Fibroblast of skin of left quadriceps (primary cell): Measurements from ENCODE around the gene CDK19.
"Not testable (repeated sequence)": the region's sequence is repeated elsewhere in the genome, so short reads cannot be mapped to it uniquely, and the experiment has no call there.

ENCODE experiments used
- DNase-seq, 2 experiments: peaks; one replicate each; pipeline ENCODE4 v3.0.0-alpha.2; 2013; ENCODE audit warnings: low read depth in 2 of 2

The CDK19 gene

GRCh38 chr6:110622912-110623578 lies 192.2 kb downstream of the CDK19 start:
- no peak for DNase-seq

GRCh38 chr6:110621061-110621460 lies 194.2 kb downstream of the CDK19 start:
- DNase-seq = no peak

DNA sequence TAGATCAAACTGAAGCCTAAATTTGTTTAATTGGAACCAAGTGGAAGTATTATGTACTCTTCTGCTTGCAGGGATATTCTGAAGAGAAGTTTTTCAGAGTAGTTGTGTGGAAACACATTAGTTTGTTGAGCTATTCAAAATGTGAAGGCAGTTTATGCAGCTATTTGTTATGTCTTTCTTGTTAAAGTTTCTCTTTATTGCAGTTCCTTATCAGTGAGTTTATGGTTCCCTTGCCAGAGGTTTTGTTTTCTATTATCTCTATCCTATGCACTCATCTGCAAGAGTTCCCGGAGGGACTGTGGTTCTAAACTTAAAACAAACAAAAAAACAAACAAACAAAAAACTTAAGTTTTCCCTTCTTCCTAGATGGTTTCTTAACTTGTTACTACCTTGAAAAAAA lies 195.2 kb downstream of the CDK19 start:
- no peak for DNase-seq

DNA sequence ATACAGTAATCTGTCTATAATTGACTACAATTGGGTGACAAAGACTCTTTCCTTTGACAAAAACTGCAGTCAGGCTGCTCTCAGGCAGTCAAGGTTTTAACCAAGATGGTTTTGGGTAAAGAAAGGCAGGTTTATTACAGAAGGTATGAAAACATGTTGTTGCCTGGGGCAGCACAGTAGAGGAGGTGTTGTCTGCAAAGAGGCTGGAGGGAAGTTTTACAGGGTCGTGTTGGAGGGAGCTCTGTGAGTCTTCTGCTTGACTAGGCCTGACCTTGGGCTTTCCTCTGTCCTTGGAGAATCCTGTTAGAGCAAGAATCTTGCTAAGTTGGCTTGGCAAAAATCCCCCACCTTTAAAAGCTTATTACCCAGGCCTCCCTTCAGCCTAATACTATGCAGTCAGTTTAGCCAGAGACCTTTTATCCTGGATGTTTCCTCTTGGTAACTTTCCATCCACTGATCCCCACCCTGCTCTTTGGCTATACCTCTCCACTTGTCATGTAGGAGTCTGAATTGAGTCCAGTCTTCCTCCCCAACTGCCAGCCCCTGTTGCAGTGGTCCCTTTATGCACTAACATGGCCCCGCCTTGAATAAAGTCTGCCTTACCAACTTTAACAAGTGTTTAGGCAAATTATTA lies 195.9 kb downstream of the CDK19 start:
- DNase-seq = no peak

DNA sequence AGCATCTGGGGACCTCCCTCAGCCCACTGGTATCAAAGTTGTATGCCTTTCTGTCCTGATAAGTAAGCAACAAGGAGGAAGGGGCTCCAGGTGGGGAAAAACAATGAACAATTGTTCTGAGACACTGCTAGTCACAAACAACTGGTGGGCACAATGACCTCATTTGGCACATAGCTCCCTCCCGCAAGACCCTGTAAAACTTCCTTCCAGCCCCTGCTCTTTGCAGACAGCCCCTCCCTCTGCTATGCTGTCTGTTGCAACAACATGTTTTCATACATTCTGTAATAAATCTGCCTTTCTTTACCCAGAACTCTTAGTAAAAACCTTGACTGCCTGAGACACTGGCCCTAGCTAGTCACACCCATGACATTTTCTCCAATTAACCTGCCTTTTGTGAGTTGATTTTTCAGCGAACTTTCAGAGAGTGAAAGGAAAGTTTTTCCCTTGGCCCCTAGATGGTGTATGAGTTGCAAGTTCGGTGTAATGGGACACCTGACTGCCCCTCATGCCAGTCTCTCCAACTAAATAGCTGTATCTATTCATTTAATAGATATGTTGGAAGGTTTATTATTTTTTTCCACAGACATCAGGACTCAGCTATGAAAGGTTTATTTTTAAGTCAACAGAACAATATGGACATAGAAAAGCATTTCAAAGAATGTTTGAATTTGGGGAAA lies 196.5 kb downstream of the CDK19 start:
- no peak for DNase-seq

DNA sequence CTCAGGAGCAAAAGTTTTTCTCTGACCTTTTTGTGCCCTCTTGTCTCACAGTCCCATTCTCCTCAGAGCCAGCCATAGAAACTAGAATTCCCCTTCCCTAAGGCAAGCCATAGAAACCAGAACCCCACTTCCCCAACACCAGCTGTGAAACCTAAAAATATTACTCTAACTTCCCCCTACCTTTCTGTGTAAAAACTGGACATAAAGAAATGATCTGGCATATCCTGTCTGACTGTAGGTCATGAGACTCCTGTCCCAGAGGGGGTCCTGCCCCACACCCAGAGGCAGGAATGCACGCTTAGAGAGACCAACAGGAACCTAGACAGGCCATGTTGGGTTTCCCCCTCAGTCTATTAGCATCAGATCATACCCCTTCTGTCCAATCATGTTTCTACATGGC lies 198.2 kb downstream of the CDK19 start:
- no peak for DNase-seq

- DNase-seq = no peak
Measured at GRCh38 chr6:110615722-110616121, 199.5 kb downstream of the CDK19 start.

DNA sequence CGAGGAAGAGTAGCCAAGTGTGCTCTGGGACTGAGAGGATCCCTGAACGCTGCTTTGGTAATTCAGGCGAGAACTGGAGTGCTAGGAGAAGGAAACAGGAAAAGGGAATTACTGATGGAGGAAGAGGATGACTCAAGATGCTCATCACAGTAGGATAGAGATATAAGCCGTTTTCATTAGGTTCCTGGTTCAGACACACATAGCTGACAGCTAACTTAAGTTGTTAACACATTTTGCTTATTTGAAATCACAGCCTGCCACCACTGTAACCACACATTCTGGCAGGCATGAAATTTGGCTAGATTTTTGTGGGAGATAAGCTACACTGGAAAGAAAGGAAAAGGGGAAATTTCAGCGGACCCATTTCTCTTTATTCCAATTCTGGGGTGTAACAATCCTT lies 200.7 kb downstream of the CDK19 start:
- no peak for DNase-seq

DNA sequence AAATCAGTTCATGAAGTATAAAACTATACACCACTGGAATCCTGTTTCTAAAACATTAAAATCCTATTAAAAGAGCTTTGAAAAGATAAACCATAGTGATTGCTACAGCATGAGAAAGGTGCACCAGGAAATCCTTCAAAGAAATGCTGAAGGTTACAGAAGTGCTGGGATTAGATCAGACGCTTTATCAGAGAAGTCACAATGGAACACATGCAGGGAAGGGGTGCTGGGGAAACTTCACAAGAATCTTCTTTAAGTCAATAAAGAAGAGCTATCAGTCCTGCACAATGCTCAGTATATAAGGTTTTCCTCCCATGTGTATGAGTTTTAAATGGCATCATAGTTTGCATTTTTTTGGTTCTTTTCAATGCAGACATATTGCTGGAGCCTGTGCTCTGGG lies 201.2 kb downstream of the CDK19 start:
- no peak for DNase-seq

- DNase-seq = no peak
Measured at GRCh38 chr6:110613356-110613755, 201.9 kb downstream of the CDK19 start.

DNA sequence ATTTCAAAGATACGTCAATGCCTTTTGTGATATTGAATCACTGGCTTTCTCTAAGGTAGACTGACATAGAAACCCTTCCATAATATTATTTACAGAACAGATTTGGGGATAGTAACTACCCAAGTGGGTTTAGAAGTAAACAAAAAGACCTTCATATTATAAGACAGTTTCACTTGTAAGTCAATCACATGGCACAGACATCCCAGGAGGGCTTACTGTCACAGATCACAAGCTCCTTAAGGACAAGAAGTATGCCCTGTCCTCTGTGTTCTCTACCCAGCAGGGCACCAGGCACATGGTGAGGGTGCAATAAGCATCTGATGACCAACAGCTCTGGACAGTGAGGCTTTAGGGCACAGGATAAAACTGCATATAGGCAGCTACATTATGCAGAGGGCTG lies 203.0 kb downstream of the CDK19 start:
- DNase-seq = no peak

DNA sequence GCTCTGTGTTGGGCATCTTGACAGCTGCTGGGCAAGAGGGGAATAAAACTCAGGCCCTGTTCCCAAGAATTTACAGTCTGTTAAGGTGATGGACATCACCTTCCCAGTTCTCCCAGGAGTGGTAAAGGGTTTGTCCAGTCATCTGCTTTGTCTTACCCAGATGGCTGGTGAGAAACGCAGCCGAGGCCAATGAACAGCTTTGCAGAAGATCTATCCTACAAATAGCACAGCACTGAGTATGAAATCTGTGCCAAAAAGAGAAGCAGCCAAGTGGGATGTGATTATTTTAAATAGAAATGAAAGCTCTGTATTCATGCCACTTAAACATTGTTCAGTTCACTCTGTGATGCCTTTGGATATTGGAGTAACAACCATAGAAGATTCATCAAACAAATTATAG lies 206.2 kb downstream of the CDK19 start:
- no peak for DNase-seq

DNA sequence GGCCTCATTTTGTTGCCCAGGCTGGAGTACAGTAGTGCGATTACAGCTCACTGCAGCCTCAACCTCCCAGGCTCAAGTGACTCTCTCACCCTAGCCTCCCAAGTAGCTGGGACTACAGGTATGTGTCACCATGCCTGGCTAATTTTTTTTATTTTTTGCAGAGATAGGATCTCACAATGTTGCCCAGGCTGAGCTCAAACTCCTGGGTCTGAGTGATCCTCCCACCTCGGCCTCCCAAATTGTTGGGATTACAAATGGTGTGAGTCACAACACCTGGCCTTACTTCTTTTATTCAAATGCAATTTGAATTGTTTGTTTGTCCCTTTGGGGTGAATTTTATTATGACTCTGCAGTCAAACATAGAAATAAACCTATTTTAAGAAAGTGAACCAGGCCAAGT lies 207.1 kb downstream of the CDK19 start:
- DNase-seq = no peak

GRCh38 chr6:110606151-110606550 lies 209.1 kb downstream of the CDK19 start:
- DNase-seq = no peak

DNA sequence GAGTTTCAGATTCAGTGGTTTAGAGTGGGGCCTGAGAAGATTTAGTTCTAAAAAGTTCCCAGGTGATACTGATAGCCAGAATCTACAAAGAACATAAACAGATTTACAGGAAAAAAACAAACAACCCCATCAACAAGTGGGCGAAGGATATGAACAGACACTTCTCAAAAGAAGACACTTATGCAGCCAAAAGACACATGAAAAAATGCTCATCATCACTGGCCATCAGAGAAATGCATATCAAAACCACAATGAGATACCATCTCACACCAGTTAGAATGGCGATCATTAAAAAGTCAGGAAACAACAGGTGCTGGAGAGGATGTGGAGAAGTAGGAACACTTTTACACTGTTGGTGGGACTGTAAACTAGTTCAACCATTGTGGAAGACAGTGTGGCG lies 214.6 kb downstream of the CDK19 start:
- DNase-seq = not testable (repeated sequence)

GRCh38 chr6:110597761-110598160 lies 217.5 kb downstream of the CDK19 start:
- no peak for DNase-seq

DNA sequence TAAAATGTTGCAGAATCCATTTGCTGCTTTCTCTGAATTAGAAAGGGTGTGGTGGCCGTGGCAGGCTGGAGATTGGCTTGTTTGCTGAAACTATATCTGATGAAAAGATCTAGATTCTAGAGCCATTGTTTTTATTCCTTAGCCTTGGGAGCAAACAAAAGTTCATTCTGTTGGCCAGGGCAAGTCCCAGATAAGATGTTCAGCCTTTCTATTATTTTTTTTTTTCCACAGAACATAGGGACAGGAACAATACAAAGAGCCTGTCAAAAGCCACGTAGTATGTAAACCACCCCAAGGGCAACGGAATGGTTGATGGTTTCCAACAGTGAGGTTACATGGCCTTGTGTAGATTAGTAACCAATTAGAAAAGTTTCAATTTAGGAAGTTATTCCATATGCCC lies 218.9 kb downstream of the CDK19 start:
- no peak for DNase-seq

DNA sequence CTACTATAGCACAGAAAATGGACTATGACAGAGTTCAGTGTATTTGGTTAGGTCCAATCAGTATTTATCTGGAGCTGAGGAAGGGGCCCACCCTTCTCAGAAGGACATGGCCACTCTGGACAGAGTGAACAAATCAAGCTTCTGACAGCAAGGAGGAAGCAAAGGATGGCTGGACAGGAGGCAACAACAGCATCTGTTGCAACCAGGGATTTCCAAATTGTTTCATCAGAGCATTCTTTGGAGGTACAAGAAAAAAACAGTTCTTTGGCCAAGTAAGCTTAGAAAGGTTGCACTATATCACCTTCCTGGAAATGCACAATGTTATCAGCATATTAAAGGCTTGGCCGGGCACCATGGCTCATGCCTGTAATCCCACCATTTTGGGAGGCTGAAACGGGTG lies 220.2 kb downstream of the CDK19 start:
- no peak for DNase-seq

GRCh38 chr6:110593637-110594036 lies 221.6 kb downstream of the CDK19 start:
- no peak for DNase-seq

DNA sequence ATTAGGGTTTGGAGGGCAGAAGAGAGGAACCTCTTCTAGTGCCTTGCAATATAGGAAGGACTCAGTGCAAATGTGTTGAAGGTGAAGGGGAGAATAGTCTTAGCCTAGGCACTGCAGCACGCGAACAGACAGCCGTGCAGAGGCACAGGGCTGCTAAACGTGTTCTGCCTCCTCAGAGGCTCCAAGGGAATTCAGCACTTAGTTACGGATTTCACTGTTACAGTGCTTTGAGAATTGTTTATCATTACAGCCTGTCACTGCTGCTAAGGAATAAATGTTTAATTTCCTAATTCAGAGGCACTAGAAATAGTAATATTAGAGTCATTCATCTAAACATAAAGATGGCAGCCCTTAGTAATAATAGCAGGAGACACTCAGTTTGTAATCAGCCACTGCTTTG lies 222.5 kb downstream of the CDK19 start:
- no peak for DNase-seq

DNA sequence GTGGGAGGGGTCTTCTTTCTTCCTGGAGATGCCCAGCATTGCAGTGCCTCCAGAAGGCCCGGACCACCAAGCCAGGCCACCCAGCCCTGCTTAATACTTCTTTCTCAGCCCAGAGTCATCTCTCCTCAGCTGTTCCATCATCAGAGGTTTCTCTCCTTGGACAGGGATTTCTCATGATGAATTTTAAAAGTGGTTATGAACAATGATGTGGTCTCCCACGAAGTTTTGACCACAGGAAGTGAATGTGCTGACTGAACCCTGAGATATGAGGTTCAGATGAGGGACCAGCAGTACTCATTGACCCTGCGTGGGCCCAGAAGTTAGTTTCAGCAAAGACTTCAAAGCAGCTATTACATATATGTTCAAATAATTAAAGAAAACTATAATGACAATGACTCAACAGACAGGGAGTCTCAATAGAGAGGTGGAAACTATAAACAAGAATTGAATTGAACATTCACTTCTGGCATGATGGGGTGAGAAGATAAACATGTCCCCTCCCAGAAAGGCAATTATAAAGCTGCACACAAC lies 224.4 kb downstream of the CDK19 start:
- no peak for DNase-seq

GRCh38 chr6:110589865-110590513 lies 225.3 kb downstream of the CDK19 start:
- no peak for DNase-seq

GRCh38 chr6:110587328-110587727 lies 227.9 kb downstream of the CDK19 start:
- no peak for DNase-seq
